PC-3 (cell line): Measurements from ENCODE around the gene LGALS7.

Experiments
- CTCF ChIP-seq: fragments of 300-600 bp; sonication (generic); conservative IDR thresholded peaks from 2 replicates; pipeline ENCODE4 v1.5.1; 2017; ENCODE audit warnings: antibody characterized with exemption, low read depth, mild to moderate bottlenecking, low read length
- EZH2 ChIP-seq: fragments of 300-600 bp; sonication (generic); IDR thresholded peaks from one replicate; pipeline ENCODE4 v1.6.1; 2017; ENCODE audit warnings: antibody characterized with exemption, mild to moderate bottlenecking, low read length; ENCODE audit not compliant: unreplicated experiment

- TF ChIP-seq CTCF (no peak), EZH2 (no peak)
These were observed 22.8 kb upstream of the LGALS7 start for GRCh38 chr19:38796154-38796553.
